GM19351 (cell line): ENCODE measurements around the gene BAHCC1.

Experiments used
- ATAC-seq: cut with Tn5 transposase; IDR thresholded peaks from one replicate; pipeline ENCODE4 v1.9.1; 2021; ENCODE audit warnings: mild to moderate bottlenecking, moderate library complexity; ENCODE audit not compliant: unreplicated experiment

BAHCC1 gene

DNA sequence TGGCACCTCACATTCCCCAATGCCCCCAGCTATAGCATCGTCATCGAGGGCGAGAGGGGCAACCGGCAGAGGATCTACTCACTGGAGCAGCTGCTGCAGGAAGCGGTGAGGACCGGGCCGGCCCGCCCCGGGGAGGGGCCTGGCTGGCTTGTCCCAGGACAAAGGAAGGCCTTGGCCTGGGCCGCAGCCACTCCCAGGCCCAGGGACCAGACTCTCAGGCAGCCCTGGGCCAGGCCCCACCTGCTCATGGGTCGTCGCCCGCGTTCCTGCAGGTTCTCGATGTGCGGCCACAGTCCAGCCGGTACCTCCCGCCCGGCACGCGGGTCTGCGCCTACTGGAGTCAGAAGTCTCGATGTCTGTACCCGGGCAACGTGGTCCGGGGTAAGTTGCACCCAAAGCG, 64.0 kb downstream of the BAHCC1 start:
- no peak for ATAC-seq

DNA sequence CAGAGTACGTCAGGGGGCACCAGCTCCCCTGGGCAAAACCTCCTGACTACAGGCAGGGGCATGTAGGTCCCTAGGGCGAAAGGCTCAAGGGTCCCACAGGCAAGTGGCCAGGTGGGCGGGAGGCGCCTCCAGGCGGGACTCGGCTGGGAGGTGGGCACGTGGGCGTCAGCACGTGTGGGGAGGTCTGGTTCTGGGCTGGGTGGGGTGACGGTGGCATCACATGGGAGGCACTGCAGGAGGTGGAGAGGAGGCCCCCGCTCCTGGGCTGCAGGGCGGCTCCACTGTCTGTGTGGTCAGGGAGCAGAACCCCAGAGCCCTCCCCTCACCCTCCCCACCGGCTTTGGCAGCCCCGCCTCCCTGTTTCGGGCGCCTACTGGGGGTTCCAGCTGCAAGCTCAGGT, 64.6 kb downstream of the BAHCC1 start:
- ATAC-seq: no peak

DNA sequence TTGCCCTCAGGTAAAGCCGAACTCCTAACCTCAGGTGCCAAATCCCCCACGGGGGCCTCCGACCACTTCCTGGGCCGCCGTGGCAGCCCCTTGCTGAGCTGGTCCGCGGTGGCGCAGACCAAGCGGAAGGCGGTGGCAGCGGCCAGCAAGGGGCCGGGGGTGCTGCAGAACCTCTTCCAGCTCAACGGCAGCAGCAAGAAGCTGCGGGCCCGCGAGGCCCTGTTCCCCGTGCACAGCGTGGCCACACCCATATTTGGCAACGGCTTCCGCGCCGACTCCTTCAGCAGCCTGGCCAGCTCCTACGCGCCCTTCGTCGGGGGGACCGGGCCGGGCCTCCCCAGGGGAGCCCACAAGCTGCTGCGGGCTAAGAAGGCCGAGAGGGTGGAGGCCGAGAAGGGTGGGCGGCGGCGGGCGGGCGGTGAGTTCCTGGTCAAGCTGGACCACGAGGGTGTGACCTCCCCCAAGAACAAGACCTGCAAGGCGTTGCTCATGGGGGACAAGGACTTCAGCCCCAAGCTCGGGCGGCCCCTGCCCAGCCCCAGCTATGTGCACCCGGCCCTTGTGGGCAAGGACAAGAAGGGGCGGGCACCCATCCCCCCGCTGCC, 65.7 kb downstream of the BAHCC1 start:
- ATAC-seq: no peak

DNA sequence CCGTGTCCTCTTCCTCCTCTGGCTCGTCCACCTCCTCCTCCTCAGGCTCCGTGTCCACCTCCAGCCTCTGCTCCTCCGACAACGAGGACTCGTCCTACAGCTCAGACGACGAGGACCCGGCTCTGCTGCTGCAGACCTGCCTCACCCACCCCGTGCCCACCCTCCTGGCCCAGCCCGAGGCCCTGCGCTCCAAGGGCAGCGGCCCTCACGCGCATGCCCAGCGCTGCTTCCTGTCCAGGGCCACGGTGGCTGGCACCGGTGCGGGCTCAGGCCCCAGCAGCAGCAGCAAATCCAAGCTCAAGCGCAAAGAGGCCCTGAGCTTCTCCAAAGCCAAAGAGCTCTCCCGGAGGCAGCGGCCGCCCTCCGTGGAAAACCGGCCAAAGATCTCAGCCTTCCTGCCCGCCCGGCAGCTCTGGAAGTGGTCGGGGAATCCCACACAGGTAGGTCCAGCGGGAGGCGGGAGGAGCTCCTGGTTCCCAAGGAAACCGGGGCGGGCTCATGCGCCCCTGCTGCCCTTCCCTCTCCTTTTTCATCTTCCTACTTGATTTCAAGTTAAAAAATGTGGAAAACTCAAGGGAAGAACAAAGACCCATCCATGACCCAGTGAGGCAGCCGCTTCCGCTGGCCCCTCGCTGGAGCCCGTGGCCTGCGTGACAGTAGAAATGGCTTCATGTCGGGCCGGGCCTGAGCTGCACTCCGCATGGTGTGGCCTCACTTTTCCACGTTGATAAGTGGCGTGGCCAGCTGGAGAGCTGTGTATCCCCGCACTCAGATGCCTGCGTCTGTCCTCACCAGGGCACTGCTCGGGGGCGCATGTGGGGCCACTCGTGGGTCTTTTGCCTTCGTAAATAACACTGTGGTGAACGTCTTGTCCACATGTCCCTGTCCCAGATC, 66.6 kb downstream of the BAHCC1 start:
- no peak for ATAC-seq

DNA sequence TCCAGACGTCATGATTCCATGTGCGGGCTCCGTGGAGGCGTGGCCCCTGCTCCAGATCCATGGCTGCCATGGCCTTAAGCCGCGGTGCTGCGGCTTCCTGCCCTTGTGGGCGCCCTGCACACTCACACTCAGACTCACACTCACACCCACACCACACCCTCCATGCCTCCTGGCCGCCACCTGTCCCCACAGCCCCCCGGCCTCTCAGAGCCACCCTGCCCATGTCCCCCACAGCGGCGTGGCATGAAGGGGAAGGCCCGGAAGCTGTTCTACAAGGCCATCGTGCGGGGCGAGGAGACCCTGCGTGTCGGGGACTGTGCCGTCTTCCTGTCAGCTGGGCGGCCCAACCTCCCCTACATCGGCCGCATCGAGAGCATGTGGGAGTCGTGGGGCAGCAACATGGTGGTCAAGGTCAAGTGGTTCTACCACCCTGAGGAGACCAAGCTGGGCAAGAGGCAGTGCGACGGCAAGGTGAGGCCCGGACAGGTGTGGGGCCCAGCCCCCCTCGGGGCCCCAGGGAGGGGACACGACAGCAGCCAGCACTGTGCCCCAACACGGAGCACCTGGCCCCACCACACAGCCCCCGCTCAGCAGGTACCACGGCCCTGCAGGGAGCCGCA, 67.4 kb downstream of the BAHCC1 start:
- no peak for ATAC-seq

DNA sequence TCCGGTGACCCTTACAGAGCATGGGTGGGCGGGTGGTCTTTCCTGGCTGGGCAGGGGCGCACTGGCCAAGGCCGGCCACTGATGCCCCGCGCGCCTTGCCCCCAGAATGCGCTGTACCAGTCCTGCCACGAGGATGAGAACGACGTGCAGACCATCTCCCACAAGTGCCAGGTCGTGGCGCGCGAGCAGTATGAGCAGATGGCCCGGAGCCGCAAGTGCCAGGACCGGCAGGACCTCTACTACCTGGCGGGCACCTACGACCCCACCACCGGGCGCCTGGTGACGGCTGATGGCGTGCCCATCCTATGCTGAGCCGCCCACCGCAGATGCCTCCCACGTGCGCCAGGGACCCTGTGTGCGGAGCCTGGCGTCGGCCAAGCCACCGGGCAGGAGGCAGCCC, 68.2 kb downstream of the BAHCC1 start:
- no peak for ATAC-seq

DNA sequence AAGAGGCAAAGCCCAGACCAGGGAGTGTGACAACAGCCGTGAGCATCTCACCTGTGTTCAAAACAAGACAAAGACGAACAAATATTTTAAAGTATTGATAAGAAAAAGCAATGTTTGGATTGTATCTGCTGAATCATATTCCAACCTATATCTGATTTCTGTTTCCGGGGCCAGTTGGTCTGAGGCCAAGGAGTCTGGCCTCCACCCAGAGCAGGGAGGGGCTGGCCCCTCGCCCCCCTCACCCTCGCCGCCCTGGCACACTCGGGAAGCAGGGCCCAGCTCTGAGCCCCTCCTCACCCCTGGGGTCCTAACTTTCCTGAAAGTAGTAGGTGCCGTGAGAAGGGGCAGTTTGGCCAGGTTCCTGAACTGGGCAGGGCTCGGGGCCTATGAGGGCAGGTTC, 69.3 kb downstream of the BAHCC1 start:
- ATAC-seq: no peak

DNA sequence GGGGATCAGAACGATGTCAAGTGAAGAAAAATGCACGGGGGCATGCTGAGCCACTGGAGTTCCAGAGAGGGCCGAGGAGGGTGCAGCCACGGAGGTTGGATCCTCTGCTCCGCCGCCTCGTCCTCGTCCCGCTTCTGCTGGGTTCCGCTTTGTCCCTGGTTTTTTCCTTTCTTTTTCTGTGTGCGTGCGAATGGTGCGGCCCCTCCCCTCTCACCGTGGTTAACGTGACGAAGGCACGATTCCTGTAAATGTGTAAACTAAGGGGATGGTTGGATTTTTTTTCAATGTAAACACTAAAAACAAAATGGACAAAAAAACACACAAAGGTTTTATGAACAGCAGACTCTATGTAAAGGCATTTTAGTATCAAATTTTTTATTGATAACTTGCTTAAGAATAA, 70.7 kb downstream of the BAHCC1 start:
- ATAC-seq: no peak

DNA sequence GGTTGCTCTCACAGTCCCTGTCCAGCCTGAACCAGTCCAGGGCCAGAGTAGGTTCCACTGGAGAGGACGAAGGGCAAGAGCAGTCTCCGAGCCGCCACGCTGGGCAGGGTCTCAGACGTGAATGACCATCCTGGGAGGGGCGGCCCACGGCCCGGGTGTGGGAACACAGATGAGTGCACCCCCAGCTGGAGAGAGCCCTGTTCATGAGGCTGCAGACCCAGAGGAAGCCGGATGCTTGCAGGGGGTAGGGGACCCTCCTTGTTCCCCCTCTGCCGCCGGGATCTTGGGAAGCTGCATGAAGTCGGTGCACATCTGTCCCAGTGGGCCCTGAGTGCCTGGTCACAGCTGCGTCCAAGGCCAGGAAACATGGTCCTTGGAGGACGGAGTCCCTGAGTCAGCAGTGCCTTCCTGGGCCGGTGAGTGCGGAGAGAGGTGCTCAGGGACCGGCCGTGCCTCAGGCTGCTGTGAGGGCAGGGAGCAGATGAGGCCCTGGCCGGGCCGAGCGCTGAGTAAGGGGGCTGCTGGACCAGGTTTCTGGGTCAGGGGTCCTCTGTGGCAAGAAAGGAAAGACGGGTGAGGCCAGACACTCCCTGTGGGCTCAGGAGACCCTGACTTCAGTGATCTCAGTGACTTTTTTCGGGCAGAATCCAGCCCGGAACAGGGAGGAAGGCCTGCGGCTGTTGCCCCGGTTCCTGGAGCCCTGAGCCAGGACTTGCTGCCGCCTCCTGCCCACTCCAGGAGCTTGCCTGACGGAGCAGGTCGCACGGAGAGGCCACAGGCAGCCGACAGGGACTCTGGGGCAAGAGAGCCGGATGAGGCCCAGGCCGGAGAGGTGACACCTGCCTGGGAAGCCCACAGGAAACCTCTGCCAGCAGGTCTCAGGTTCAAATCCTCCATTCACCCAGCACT, 71.6 kb downstream of the BAHCC1 start:
- no peak for ATAC-seq

DNA sequence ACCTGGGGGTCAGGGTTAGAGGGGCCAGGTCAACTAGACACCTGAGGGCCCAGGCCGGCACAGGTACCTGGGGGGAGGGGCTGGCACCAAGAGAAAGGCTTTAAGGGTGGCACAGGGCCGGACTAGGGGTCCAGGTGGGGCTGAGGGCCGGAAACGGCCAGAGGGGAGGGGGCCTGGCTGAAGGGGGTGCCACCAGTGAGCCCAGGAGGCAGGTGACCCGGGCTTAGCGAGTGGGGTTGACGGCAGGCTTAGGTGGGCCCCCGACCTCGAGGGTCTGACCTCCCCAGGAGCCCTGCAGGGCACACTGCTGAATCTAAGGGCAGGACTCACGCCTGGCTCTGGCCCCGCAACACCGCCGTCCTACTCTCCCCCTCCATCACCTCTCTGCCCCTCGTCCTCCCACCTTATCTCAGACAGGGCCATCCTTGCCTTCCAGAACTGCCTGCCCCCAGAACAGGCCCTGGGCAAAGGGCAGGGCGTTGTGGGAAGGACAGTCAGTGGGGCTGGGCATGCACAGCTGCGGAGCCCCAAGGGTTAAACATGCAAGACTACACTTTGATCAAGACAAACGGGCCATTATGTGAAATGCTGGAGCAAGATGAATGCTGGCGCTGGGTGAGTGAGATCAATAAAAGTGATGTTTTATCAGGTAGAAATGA, 73.0 kb downstream of the BAHCC1 start:
- ATAC-seq: no peak

DNA sequence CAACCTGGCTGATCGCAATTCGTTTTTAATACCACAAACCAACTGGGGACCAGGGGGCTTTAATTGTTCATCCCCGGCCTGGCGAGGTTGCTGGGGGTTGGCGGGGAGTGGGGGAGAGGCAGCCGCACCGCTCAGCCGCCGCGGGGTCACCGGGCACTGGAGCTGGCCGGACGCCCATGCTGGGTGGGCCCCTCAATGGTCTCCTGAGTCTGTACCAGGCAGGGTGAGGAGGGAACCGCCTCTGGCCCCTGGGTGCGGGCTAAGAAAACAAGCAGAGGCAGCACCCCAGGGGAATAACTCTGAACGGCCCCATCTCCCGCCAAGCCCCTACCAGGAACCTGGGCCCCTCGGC, 73.5 kb downstream of the BAHCC1 start:
- ATAC-seq: no peak

DNA sequence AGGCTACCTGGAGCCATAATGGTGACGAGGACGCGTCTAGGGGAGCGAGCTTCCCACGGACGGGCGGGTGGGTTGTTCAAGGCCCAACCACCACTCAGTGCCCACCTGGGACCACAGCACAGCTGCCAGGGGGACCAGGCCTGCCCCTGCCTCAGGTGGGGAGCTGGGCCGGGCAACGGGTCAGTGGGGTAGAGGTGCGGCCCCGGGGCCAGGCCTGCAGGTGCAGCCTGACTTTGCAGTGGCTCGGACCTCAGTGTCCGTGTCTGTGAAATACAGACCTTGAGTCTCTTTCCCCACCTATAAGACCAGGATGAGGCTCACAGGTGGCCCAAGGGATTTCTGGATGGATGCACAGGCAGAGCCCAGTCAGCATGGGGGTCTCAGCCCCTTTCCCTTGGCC, 74.0 kb downstream of the BAHCC1 start:
- ATAC-seq: no peak

DNA sequence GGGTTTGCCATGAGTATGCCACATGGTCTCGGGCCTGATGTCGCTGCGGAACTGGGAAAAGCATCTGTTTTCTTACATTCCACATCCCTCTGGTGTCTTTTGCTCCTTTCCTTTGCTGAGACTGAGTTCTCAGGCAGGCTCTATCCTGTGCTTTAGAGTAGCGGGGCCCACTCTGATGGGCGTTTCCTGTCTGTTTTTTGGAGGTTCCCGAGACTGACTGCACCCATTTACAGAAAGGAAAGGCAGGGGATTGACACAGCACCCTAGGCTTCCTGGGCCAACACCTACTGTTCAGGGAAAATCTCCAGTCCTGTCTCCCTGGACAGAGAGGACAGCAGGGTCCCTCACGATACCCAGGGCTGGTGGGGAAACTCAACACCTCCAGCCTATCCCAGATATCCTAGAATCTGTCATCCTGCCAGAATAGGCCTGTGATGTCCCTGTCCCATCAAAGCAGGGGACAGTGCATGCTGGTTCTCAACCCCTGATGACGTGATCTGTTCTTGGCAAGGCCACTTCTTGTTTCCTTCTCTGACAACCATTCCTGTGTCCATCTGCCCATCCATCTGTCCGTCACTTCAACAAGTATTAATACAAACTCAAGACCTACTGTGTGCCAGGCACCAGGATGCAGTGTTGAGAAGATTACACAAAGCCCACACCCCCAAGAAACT, 75.2 kb downstream of the BAHCC1 start:
- ATAC-seq: no peak

DNA sequence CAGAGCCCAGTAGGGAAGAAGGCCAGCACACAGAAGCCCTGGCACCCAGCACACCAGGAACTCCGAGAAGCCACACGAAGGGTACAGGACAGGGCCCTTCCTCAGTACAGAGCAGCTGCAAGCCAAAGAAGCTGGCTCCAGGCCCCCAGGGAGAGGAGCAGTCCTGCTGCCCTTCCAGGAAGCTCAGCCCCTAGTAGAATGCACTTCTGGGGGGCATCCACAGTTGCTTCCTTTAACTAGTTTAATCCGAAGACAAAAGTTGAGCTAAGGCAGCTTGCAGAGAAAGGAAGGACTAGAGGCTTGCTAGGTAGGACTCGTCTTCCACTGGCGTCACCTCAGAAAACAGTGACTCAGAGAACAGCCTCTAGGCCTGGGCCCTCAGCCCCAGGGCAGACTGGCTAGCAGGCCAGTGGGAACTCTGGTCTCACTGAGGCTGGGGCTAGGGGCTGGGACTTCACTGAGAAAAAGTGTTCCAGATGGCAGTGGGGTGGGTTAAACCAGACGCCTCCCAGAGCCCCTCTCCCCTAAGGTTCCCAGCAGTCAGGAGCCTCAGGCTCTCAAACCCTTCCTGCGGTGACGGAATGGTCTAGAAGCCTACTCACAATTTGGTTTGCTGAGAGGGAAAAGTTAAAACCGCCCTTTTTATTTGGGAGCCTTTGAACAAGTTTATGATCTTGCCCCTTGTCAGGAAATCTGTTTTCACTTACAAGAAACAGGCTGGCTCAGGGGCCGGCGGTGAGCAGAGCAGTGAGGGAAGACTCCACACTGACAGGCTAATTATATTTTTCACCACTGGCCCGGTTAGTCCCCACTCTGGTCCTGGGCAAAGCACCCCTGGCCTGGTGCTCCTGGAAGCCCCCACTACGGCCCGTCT, 75.9 kb downstream of the BAHCC1 start:
- ATAC-seq: no peak

DNA sequence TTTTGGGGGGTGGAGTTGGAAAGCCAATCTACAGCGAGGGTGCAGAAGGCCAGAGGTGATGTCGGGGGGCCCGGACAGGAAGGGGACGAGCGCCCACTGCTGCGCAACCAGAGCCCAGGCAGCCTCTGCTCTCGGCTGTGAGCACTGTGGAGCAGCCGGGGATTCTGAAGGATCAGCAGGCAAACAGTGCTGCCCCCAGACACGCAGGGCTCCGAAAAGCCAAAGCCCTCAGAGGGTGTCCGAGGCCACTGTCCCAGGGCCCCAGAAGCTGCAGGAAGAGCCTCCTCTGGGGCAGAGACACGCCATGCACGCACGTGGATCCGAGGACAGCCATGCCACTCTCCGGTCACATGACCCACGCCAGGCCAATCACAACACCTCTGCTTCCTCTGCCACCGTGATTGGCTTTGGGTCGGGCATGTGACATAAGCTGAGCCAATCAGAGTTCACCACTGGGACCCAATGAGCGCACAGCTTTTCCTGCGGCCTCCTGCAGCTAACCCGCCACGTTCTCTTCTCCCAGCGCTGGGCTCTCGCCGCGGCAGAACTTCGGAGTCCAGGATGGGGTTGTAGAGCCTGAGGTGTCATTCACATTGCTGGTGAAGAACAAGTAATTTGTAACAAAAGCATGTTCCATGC, 76.7 kb downstream of the BAHCC1 start:
- ATAC-seq: no peak

DNA sequence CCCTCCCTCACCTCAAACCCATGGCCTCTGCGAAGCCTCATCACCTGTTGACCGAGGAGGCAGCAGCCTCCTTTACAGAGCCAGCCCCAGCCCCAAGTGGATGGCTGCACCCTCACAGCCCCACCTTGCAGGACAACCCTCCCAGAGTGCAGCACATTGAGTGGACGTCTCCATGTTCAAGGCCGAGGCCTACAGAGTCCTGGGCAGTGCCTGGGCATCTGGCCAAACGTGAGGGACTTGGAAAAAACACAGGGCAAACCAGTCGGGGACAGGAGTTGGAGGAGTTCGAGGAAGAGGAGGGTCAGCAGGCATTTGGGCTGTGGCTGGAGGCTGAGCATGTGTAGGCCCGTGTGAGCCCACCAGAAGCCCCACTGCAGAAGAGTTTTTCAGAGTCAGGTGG, 77.8 kb downstream of the BAHCC1 start:
- ATAC-seq: no peak

DNA sequence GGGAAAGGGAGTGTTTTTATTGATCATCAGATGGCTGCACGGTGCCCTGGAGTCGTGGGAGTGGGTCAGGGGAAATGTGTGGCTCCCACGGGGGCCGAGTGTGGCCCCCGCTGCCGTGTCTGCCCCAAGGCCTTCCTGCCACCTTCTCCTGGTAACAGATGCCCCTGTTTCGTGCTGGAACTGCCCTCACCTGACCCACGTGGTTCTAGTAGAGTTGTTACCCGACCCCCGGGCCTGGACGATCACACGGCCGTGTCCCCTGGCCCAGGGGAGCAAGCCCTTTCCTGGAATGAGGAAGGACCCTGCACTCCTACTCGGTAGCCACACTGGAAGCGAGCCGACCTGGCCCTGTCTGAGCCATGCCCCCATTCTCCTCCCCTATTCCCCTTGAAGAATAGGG, 79.7 kb downstream of the BAHCC1 start:
- no peak for ATAC-seq

DNA sequence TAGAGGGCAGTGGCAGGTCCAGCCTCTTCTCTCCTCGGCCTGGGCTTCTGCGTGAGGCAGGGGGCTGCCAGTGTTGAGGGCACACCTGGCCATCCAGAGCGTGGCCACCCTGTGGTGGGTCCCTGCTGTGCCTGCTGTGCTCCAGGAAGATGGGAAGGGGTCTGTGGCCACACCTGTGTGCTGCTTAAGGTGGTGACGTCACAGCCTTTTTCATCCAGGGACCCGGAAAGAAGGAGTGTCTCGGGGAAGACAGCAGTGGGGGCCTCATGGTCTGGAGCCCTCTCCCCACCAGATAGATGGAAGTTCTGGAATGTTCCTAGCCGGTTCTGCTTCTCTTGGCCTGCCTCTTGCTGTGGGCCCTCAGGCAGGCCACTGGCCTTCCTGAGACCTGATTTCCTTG, 80.8 kb downstream of the BAHCC1 start:
- no peak for ATAC-seq

DNA sequence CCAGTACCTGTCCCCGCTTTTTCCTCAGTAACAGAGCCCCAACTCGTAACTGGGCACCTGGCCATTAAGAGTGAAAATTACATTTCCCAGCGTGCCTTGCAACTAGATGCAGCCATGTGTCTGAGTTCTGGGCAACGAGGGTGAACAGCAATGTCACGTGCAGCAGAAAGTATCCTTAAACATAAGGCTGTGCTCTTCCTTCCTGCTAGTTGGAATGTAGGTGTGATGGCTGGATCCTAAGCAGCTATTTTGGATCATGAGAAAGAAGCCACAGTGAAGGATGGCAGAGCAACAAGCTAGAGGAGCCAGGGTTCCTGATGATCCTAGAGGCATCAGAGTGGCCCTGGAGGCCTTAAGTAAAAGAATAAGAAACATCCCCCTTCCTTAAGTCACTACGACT, 81.4 kb downstream of the BAHCC1 start:
- ATAC-seq: no peak
